NB4 (cell line): ENCODE measurements around the gene CPT1B.
"Not testable (repeated sequence)": the region's sequence is repeated elsewhere in the genome, so short reads cannot be mapped to it uniquely, and the experiment has no call there.

Source experiments
- POLR2A ChIP-seq: IDR thresholded peaks from 2 replicates; pipeline ENCODE4 v1.6.1; 2011; ENCODE audit warnings: mild to moderate bottlenecking; ENCODE audit not compliant: insufficient read length; ENCODE audit errors: extremely low read depth
- TF ChIP-seq, protein P1 (sequence below): IDR thresholded peaks from 2 replicates; pipeline ENCODE4 v1.6.1; 2011; ENCODE audit warnings: low read depth, low read length
- TF ChIP-seq, protein P2 (sequence below): IDR thresholded peaks from one replicate; pipeline ENCODE4 v1.5.1; 2012; ENCODE audit warnings: low read depth, low read length

DNA sequence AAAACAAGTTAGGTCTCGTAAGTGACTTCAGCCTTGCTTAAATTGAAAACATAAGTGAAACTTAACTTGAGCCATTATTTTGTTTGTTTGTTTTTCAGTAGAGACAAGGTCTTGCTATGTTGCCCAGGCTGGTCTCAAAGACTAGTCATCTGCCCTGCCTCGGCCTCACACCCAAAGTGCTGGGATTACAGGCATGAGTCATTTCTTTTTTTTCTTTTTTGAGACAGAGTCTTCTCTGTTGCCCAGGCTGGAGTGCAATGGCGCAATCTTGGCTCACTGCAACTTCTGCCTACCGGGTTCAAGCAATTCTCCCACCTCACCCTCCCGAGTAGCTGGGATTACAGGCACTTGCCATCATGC, 36.6 kb downstream of the CPT1B start:
- TF ChIP-seq, protein P1, sequence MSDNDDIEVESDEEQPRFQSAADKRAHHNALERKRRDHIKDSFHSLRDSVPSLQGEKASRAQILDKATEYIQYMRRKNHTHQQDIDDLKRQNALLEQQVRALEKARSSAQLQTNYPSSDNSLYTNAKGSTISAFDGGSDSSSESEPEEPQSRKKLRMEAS, result not testable (repeated sequence)
- TF ChIP-seq, protein P2, sequence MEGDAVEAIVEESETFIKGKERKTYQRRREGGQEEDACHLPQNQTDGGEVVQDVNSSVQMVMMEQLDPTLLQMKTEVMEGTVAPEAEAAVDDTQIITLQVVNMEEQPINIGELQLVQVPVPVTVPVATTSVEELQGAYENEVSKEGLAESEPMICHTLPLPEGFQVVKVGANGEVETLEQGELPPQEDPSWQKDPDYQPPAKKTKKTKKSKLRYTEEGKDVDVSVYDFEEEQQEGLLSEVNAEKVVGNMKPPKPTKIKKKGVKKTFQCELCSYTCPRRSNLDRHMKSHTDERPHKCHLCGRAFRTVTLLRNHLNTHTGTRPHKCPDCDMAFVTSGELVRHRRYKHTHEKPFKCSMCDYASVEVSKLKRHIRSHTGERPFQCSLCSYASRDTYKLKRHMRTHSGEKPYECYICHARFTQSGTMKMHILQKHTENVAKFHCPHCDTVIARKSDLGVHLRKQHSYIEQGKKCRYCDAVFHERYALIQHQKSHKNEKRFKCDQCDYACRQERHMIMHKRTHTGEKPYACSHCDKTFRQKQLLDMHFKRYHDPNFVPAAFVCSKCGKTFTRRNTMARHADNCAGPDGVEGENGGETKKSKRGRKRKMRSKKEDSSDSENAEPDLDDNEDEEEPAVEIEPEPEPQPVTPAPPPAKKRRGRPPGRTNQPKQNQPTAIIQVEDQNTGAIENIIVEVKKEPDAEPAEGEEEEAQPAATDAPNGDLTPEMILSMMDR, result not testable (repeated sequence)
- not testable (repeated sequence) for TF ChIP-seq POLR2A
